GM12878 (cell line): Measurements from ENCODE around the gene DNASE1L1. TPM values are rescaled to one million over a fixed set of nuclear protein-coding genes. Genes with fewer than 3 reads are reported as not detected.

ENCODE experiments used
- ATAC-seq: fragments of 200-7000 bp; cut with Tn5 transposase; 3 replicates; pipeline ENCODE4 v1.9.1; 2020; ENCODE audit warnings: mild to moderate bottlenecking, moderate library complexity
- BruUV-seq: library from RNA; stranded (reverse); fragments of 400-500 nt; replicated peaks from 2 replicates; lab custom pipeline; 2021; lab: Mats Ljungman, UMichigan
- CTCF ChIA-PET: fragments of 300-600 bp; sonication (Branson Sonifier 250); formaldehyde crosslinking; extraction: SDS; loops from one replicate; lab custom pipeline; 2021; ENCODE audit warnings: inconsistent platforms; lab: Yijun Ruan, JAX
- POLR2A ChIA-PET: fragments of 350-600 bp; formaldehyde crosslinking; extraction: SDS; loops from one replicate; lab custom pipeline; 2021; ENCODE audit warnings: inconsistent platforms; lab: Charles Lee
- RAD21 ChIA-PET: fragments of 300-600 bp; sonication (Branson Sonifier 250); formaldehyde crosslinking; loops from one replicate; lab custom pipeline; 2023; ENCODE audit warnings: antibody characterized with exemption; ENCODE audit not compliant: unreplicated experiment; lab: Charles Lee
- SMC1A ChIA-PET: fragments of 300-600 bp; sonication (Branson Sonifier 250); formaldehyde crosslinking; loops from one replicate; lab custom pipeline; 2023; ENCODE audit not compliant: unreplicated experiment, uncharacterized antibody; lab: Charles Lee
- DNase-seq: peaks from one replicate; pipeline ENCODE4 v3.0.0-alpha.2; 2011; ENCODE audit warnings: low read depth, low spot score
- FAIRE-seq: peaks from 3 replicates; lab custom pipeline; 2011; peaks lifted over from hg19 to GRCh38; lab: Jason Lieb, UNC
- H2AFZ ChIP-seq: 2 replicates; pipeline ENCODE4 v1.6.0; 2011; ENCODE audit warnings: low read depth, low read length, control low read depth; ENCODE audit not compliant: control insufficient read depth
- H3K27ac ChIP-seq: 2 replicates; pipeline ENCODE4 v1.5.1; 2011; ENCODE audit warnings: control low read depth; ENCODE audit not compliant: control insufficient read depth, insufficient read depth
- H3K27me3 ChIP-seq, 2 experiments: replicated peaks in 1 of 2; 2 replicates each; pipeline versions ENCODE4 v1.6.0 to v1.6.1; 2011; ENCODE audit warnings: low read length in 1 of 2; ENCODE audit not compliant: control insufficient read depth in 2 of 2, insufficient read depth in 2 of 2
- H3K36me3 ChIP-seq, 2 experiments: 2 replicates each; pipeline ENCODE4 v1.5.1; 2011; ENCODE audit warnings: low read length in 1 of 2; ENCODE audit not compliant: control insufficient read depth in 2 of 2, insufficient read depth in 2 of 2
- H3K4me1 ChIP-seq: 2 replicates; pipeline ENCODE4 v1.6.1; 2011; ENCODE audit warnings: mild to moderate bottlenecking, low read length, moderate library complexity, mixed read lengths; ENCODE audit not compliant: control insufficient read depth, insufficient read depth
- H3K4me2 ChIP-seq: 2 replicates; pipeline ENCODE4 v1.6.0; 2011; ENCODE audit warnings: control low read depth; ENCODE audit not compliant: control insufficient read depth, insufficient read depth
- H3K4me3 ChIP-seq: fragments of 200-600 bp; sonication (generic); 2 replicates; pipeline ENCODE4 v1.5.1; 2016
- H3K79me2 ChIP-seq: 2 replicates; pipeline ENCODE4 v1.6.0; 2011; ENCODE audit warnings: low read length; ENCODE audit not compliant: control insufficient read depth, insufficient read depth
- H3K9ac ChIP-seq: 2 replicates; pipeline ENCODE4 v1.8.0; 2011; ENCODE audit warnings: low read length, control low read depth, mixed read lengths; ENCODE audit not compliant: control insufficient read depth, insufficient read depth
- H3K9me3 ChIP-seq: replicated peaks from 3 replicates; pipeline ENCODE4 v1.5.1; 2011; ENCODE audit warnings: mild to moderate bottlenecking, low read length; ENCODE audit not compliant: control insufficient read depth, insufficient read depth
- H4K20me1 ChIP-seq: 2 replicates; pipeline ENCODE4 v1.6.0; 2011; ENCODE audit not compliant: control insufficient read depth, insufficient read depth
- BACH1 ChIP-seq: fragments of 450-650 bp; IDR thresholded peaks from 2 replicates; pipeline ENCODE4 v1.6.1; 2017; ENCODE audit warnings: mild to moderate bottlenecking, borderline replicate concordance
- CBFB ChIP-seq: IDR thresholded peaks from 2 replicates; pipeline ENCODE4 v1.6.1; 2016; ENCODE audit warnings: antibody characterized with exemption, low read depth
- CREB1 ChIP-seq: IDR thresholded peaks from 2 replicates; pipeline ENCODE4 v1.6.1; 2012; ENCODE audit warnings: low read depth, mild to moderate bottlenecking, inconsistent platforms
- KLF5 ChIP-seq: fragments of 450-650 bp; IDR thresholded peaks from 2 replicates; pipeline ENCODE4 v1.6.1; 2014; ENCODE audit warnings: mild to moderate bottlenecking; ENCODE audit not compliant: partially characterized antibody
- NFXL1 ChIP-seq: fragments of 450-650 bp; IDR thresholded peaks from 2 replicates; pipeline ENCODE4 v1.6.1; 2017; ENCODE audit warnings: antibody characterized with exemption, mild to moderate bottlenecking, borderline replicate concordance
- STAT1 ChIP-seq: fragments of 450-650 bp; conservative IDR thresholded peaks from 2 replicates; pipeline ENCODE4 v1.6.1; 2014; ENCODE audit warnings: antibody characterized with exemption, mild to moderate bottlenecking
- YY1 ChIP-seq: IDR thresholded peaks from 2 replicates; pipeline ENCODE4 v1.6.1; 2011; ENCODE audit warnings: low read depth, mild to moderate bottlenecking, low read length
- WGBS: methylation state at CpG from one replicate; pipeline ENCODE4 v1.1.6; 2016; ENCODE audit warnings: low lambda C conversion rate; ENCODE audit not compliant: insufficient replicate concordance, insufficient coverage; ENCODE audit errors: missing lambda C conversion rate; 5-methylcytosine and 5-hydroxymethylcytosine counted together
- in situ Hi-C: fragments of 300-500 bp; cut with MboI; formaldehyde crosslinking; loops from 9 replicates; pipeline ENCODE4 v1.14.3; 2018; ENCODE audit warnings: mixed read lengths
- intact Hi-C: fragments of 100-400 bp; cut with micrococcal nuclease; formaldehyde crosslinking; loops from one replicate; pipeline ENCODE4 v1.14.2; 2022; ENCODE audit not compliant: unreplicated experiment
- polyA plus RNA-seq, 11 experiments: library from polyadenylated mRNA; depleted of rRNA in 4 of 11; unstranded in 6 of 11; stranded (reverse) in 5 of 11; fragments of >200 nt; fragmentation: Nextera tagmentation in 4 of 11; fragmentation: Illumina TruSeq in 1 of 11; extraction: Ambion mirVana in 4 of 11; extraction: Trizol in 1 of 11; gene quantifications; 1 replicate in 1 of 11; 2 replicates in 10 of 11; pipeline versions ENCODE4 v1.2.1 to v1.2.3, GENCODE V29; 2011 to 2016; ENCODE audit warnings: inconsistent platforms in 2 of 11, missing spikeins in 2 of 11, low read depth in 1 of 11
- total RNA-seq, 4 experiments: library from RNA; depleted of rRNA in 3 of 4; stranded (reverse); fragments of >200 nt in 3 of 4; fragmentation: Illumina TruSeq in 1 of 4; extraction: Trizol in 1 of 4; gene quantifications; 2 replicates each; pipeline versions ENCODE4 v1.2.1 to v1.2.3, GENCODE V29; 2013 to 2021
- TF ChIP-seq, protein P1 (sequence below): fragments of 450-650 bp; formaldehyde crosslinking; IDR thresholded peaks from 2 replicates; pipeline ENCODE4 v1.4.0; 2020; ENCODE audit warnings: mild to moderate bottlenecking, moderate library complexity

The DNASE1L1 gene
- total and polyA plus RNA-seq, 10 of the 15 experiments (the other 5 are each of a cell fraction or from before 2014, with no cell fraction given), result 0.60 to 22.7 (median 6.8) TPM

DNA sequence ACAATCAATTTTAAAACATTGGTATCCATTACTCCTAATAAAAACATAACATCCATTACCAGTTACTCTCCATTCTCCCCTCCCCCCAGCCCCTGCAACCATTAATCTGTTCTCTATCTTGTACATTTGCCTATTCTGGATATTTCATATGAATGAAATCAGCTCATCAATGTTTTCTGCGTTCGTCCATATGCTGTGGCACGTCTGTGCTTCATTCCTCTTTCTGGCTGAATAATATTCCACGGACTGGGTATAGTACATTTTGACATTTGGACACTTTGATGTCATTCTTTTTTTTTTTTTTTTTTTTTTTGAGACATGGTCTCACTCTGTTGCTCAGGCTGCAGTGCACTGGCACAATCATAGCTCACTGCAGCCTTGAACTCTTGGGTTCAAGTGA is 5.2 kb downstream of the DNASE1L1 start:
- Histone ChIP-seq H3K36me3 (peaks cover 10 to 12% of the 10 kb centered on the region in 2 experiments), H2AFZ (no peak overlapping the region), H4K20me1 (peaks cover 5% of the 10 kb centered on the region; the same call in 1 of the 2 replicates), H3K27ac (no peak overlapping the region), H3K27me3 (no peaks in the 10 kb centered on the region), H3K9me3 (no peaks in the 10 kb centered on the region), H3K4me2 (no peak overlapping the region), H3K4me3 (no peak overlapping the region), H3K4me1 (peaks cover 3% of the 10 kb centered on the region; the same call in 1 of the 2 replicates), H3K9ac (no peak overlapping the region), H3K79me2 (peaks cover 11% of the 10 kb centered on the region)
- in situ Hi-C loops (no loop called here), intact Hi-C loops (no loop called here)
- ChIA-PET SMC1A (no interaction called here), POLR2A (interaction anchor here (0.6 to 1.1 kb wide), 3 partner anchors 24 to 481 kb away, joined by 3 to 11 read pairs (median 3); partner anchors contain the start of gene ATP6AP1), RAD21 (no interaction called here), CTCF (no interaction called here)
- no peak for TF ChIP-seq BACH1
- TF ChIP-seq STAT1, result no peak
- TF ChIP-seq NFXL1, result no peak
- TF ChIP-seq, protein P1, sequence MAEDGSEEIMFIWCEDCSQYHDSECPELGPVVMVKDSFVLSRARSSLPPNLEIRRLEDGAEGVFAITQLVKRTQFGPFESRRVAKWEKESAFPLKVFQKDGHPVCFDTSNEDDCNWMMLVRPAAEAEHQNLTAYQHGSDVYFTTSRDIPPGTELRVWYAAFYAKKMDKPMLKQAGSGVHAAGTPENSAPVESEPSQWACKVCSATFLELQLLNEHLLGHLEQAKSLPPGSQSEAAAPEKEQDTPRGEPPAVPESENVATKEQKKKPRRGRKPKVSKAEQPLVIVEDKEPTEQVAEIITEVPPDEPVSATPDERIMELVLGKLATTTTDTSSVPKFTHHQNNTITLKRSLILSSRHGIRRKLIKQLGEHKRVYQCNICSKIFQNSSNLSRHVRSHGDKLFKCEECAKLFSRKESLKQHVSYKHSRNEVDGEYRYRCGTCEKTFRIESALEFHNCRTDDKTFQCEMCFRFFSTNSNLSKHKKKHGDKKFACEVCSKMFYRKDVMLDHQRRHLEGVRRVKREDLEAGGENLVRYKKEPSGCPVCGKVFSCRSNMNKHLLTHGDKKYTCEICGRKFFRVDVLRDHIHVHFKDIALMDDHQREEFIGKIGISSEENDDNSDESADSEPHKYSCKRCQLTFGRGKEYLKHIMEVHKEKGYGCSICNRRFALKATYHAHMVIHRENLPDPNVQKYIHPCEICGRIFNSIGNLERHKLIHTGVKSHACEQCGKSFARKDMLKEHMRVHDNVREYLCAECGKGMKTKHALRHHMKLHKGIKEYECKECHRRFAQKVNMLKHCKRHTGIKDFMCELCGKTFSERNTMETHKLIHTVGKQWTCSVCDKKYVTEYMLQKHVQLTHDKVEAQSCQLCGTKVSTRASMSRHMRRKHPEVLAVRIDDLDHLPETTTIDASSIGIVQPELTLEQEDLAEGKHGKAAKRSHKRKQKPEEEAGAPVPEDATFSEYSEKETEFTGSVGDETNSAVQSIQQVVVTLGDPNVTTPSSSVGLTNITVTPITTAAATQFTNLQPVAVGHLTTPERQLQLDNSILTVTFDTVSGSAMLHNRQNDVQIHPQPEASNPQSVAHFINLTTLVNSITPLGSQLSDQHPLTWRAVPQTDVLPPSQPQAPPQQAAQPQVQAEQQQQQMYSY (CRISPR knock-in tag), result no peak
- no peak for TF ChIP-seq KLF5
- TF ChIP-seq CREB1, result no peak
- TF ChIP-seq YY1, result no peak
- TF ChIP-seq CBFB, result no peak
- no peak for FAIRE-seq
- WGBS, result 65% methylated on average over 4 of the region's 4 CpGs
- BruUV-seq, result no TSS peak
- ATAC-seq, result no peak
- DNase-seq, result no peak
